Activated CD4-positive, alpha-beta T cell treated with anti-CD3 and anti-CD28 coated beads for 36 hours (primary cell): ENCODE measurements around the gene LETMD1. TPM values are rescaled to one million over a fixed set of nuclear protein-coding genes. Genes with fewer than 3 reads are reported as not detected.
"Not testable (repeated sequence)": the region's sequence is repeated elsewhere in the genome, so short reads cannot be mapped to it uniquely, and the experiment has no call there.

ENCODE experiments used
- ATAC-seq: fragments of 200-7000 bp; cut with Tn5 transposase; one replicate; pipeline ENCODE4 v1.10.0; 2021; ENCODE audit warnings: mild to moderate bottlenecking, moderate library complexity
- CTCF ChIA-PET: fragments of 350-600 bp; sonication (Branson Sonifier 250); formaldehyde crosslinking; loops from one replicate; lab custom pipeline; 2021; ENCODE audit warnings: antibody characterized with exemption; lab: Charles Lee
- POLR2A ChIA-PET: fragments of 350-600 bp; sonication (Branson Sonifier 250); formaldehyde crosslinking; loops from one replicate; lab custom pipeline; 2021; ENCODE audit warnings: antibody characterized with exemption, inconsistent platforms; lab: Charles Lee
- DNase-seq: peaks from one replicate; pipeline ENCODE4 v3.0.0-alpha.2; 2020
- H3K27ac Mint-ChIP-seq: one replicate; pipeline ENCODE4 v1.8.0; 2021; ENCODE audit warnings: mixed read lengths
- H3K27me3 Mint-ChIP-seq: one replicate; pipeline ENCODE4 v1.8.0; 2021; ENCODE audit warnings: mixed read lengths
- H3K36me3 Mint-ChIP-seq: one replicate; pipeline ENCODE4 v1.8.0; 2021; ENCODE audit warnings: low read depth, mixed read lengths
- H3K4me1 Mint-ChIP-seq: one replicate; pipeline ENCODE4 v1.8.0; 2021; ENCODE audit warnings: mixed read lengths
- H3K4me3 Mint-ChIP-seq: one replicate; pipeline ENCODE4 v1.8.0; 2021; ENCODE audit warnings: mild to moderate bottlenecking, moderate library complexity, mixed read lengths
- H3K9me3 Mint-ChIP-seq: one replicate; pipeline ENCODE4 v1.8.0; 2021; ENCODE audit warnings: low read depth, mixed read lengths
- intact Hi-C, 2 experiments: fragments of 100-400 bp; cut with DNase I in 1 of 2; cut with micrococcal nuclease in 1 of 2; formaldehyde crosslinking; loops; one replicate each; pipeline versions ENCODE4 v1.14.2 to v1.15.1; 2022 to 2024; cut with DNase I, micrococcal nuclease
- total RNA-seq, 2 experiments: library from RNA; stranded (reverse); gene quantifications; one replicate each; pipeline ENCODE4 v1.2.3, GENCODE V29; 2021

LETMD1 gene
- total RNA-seq, 2 experiments from 2014 or later, result 69.6 to 79.6 TPM

DNA sequence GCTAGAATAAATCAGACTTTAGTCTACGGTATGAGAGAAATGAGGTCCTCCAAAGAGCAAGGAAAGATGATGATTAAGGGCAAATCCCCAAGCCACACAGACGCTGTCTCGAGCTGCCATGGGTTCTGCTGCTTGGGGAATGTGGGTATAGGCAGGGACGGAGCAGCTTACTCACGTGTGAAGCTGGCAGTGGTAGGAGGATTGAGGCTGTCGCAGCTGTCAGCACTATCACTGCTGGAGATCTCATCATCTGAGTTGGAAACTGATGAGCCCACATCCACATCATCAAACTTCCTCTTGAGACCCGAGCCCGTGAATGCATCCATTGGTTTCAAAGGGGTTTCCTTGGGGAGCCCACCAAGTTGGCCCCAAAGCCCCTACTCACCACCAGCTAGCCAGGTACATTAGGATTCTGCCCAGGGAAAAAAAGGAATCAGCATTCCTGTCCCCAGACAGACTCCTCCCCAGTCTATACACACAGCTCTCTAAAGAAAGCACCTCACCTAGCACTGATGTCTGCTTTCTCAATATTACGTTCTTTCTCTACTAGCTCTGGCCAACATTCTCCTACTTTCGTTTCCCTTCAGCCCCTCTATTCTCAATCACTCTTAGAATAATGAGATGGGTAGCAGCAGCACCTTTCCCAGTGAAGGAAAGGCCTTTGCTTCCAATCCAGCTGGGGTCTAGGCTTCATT is 28.3 kb downstream of the LETMD1 start:
- intact Hi-C loops, result no loop called here
- Mint-ChIP-seq H3K27me3 (no peaks in the 10 kb centered on the region), H3K9me3 (no peaks in the 10 kb centered on the region), H3K4me3 (no peak overlapping the region), H3K36me3 (peaks cover 32% of the 10 kb centered on the region), H3K4me1 (peaks cover 33% of the 10 kb centered on the region), H3K27ac (peak overlapping the region; percentile 82)
- peak; percentile 58 for DNase-seq
- POLR2A ChIA-PET, result interaction anchor here (0.6 to 0.8 kb wide), 3 partner anchors 42 to 770 kb away, joined by 3 to 4 read pairs (median 3); partner anchors contain the start of gene GALNT6
- peak; percentile 90 for ATAC-seq
- CTCF ChIA-PET, result interaction anchor here (0.5 to 1.9 kb wide), 6 partner anchors 13 to 265 kb away, joined by 3 to 8 read pairs (median 4); no protein-coding TSS in a partner anchor

DNA sequence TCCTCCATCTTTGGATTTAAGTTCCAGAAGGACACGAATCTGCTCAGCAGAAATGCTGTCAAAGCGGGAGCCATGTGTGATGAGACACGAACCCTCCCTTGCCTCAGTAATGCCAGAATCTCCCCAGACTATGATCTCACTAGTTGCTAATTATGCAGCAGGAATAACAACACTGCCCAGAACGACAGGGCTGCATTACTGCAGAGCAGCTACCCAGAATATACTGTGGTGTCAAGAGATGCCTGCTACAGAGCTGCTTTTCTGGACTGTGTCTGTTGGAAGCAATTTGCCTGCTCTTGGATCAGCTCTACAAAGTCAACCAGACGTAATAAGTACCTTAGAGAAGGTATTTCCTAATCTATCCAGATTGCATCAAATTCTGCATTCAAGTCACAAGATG is 29.8 kb downstream of the LETMD1 start:
- no peak for ATAC-seq
- intact Hi-C loops, result no loop called here
- peaks cover 48% of the 10 kb centered on the region for H3K4me1 Mint-ChIP-seq
- H3K9me3 Mint-ChIP-seq, result no peaks in the 10 kb centered on the region
- no peak overlapping the region for H3K27ac Mint-ChIP-seq
- DNase-seq, result no peak
- ChIA-PET CTCF (interaction anchor here (1.4 kb wide), 1 partner anchor 15 kb away, joined by 3 read pairs; no protein-coding TSS in a partner anchor), POLR2A (no interaction called here)
- H3K36me3 Mint-ChIP-seq, result peaks cover 22% of the 10 kb centered on the region
- no peak overlapping the region for H3K4me3 Mint-ChIP-seq
- H3K27me3 Mint-ChIP-seq, result no peaks in the 10 kb centered on the region

DNA sequence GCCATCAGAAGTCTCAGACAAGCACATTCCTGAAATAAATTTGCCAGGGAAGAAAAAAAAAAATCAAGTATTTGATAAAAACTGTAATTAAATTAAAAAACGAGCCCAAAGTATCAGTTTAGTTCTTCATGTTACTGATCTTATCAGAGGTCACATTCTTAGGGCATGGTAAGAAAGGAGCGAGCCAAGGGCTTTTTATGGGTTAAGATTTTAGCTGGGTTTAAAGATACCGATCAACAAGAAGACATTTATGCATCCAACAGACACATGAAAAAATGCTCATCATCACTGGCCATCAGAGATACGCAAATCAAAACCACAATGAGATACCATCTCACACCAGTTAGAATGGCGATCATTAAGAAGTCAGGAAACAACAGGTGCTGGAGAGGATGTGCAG is 30.2 kb downstream of the LETMD1 start:
- CTCF ChIA-PET, H3K4me3 Mint-ChIP-seq, DNase-seq, ATAC-seq, H3K27me3 Mint-ChIP-seq, intact Hi-C loops, H3K27ac Mint-ChIP-seq, H3K9me3 Mint-ChIP-seq, POLR2A ChIA-PET: not testable (repeated sequence)
- peaks cover 48% of the 10 kb centered on the region for H3K4me1 Mint-ChIP-seq
- peaks cover 20% of the 10 kb centered on the region for H3K36me3 Mint-ChIP-seq

DNA sequence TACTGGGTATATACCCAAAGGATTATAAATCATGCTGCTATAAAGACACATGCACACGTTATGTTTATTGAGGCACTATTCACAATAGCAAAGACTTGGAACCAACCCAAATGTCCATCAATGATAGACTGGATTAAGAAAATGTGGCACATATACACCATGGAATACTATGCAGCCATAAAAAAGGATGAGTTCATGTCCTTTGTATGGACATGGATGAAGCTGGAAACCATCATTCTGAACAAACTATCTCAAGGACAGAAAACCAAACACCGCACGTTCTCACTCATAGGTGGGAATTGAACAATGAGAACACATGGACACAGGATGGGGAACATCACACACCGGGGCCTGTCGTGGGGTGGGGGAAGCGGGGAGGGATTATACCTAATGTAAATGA is 30.7 kb downstream of the LETMD1 start:
- H3K36me3 Mint-ChIP-seq, result peaks cover 15% of the 10 kb centered on the region
- H3K27ac Mint-ChIP-seq, H3K4me3 Mint-ChIP-seq, DNase-seq, H3K27me3 Mint-ChIP-seq, POLR2A ChIA-PET, intact Hi-C loops, ATAC-seq, H3K9me3 Mint-ChIP-seq: not testable (repeated sequence)
- CTCF ChIA-PET, result interaction anchor here (0.6 to 0.7 kb wide), 2 partner anchors 14 to 266 kb away, joined by 3 read pairs; no protein-coding TSS in a partner anchor
- peaks cover 52% of the 10 kb centered on the region for H3K4me1 Mint-ChIP-seq

DNA sequence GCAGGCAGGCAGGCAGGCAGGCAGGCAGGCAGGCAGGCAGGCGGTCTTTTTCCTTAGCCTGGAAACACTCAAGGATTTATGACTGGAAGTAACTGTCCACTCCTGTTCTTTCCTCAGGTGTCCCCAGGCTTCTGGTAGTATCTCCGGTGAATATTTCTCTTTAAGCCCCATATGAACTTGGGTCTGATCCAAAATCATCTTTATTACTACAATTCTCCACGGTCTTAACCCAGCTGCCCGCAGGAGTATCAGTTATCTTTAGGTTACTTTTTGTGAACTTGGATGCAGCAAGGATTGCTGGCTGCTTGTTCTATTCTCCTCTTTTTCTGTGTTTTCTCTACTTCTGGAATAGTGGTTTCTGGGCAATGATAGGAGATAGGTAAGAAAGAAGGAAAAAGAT is 32.0 kb downstream of the LETMD1 start:
- no peaks in the 10 kb centered on the region for H3K9me3 Mint-ChIP-seq
- ChIA-PET POLR2A (interaction anchor here (0.6 kb wide), 1 partner anchor 11 kb away, joined by 4 read pairs; no protein-coding TSS in a partner anchor), CTCF (interaction anchor here (0.5 to 1.2 kb wide), 3 partner anchors 32 to 247 kb away, joined by 3 read pairs; partner anchors contain the start of gene LETMD1)
- no peak overlapping the region for H3K27ac Mint-ChIP-seq
- intact Hi-C loops, result no loop called here
- DNase-seq (no peak), ATAC-seq (no peak)
- no peaks in the 10 kb centered on the region for H3K27me3 Mint-ChIP-seq
- H3K36me3 Mint-ChIP-seq, result peaks cover 14% of the 10 kb centered on the region
- H3K4me1 Mint-ChIP-seq, result peaks cover 52% of the 10 kb centered on the region
- H3K4me3 Mint-ChIP-seq, result no peak overlapping the region

DNA sequence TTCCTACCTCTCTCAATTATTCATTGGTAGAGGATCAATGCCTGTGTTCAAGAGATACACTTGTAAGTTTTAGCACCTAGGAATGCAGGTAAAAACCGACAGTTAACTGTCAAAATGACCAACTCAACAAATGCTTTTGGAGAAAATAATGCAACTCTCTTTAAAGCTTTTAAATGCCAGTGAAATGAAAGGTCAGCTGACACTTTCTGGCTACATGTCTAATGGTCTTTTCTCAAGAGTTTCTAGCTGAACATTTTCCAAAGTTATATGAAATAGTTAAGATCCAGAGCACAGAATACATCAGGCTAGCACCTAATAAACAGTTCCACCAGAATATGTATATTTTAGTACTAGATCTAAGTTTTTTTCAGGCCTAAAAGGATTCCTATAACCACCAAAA is 33.3 kb downstream of the LETMD1 start:
- POLR2A ChIA-PET, result interaction anchor here (0.6 to 0.7 kb wide), 2 partner anchors 238 to 1838 kb away, joined by 3 to 4 read pairs; no protein-coding TSS in a partner anchor
- intact Hi-C loops, result no loop called here
- ATAC-seq (no peak), DNase-seq (no peak)
- Mint-ChIP-seq H3K27me3 (no peaks in the 10 kb centered on the region), H3K27ac (no peak overlapping the region), H3K4me3 (peak overlapping the region; percentile 95), H3K36me3 (peaks cover 11% of the 10 kb centered on the region), H3K4me1 (peaks cover 45% of the 10 kb centered on the region), H3K9me3 (no peaks in the 10 kb centered on the region)
- CTCF ChIA-PET, result interaction anchor here (0.7 to 1.0 kb wide), 3 partner anchors 35 to 327 kb away, joined by 3 read pairs; partner anchors contain the start of gene GALNT6

DNA sequence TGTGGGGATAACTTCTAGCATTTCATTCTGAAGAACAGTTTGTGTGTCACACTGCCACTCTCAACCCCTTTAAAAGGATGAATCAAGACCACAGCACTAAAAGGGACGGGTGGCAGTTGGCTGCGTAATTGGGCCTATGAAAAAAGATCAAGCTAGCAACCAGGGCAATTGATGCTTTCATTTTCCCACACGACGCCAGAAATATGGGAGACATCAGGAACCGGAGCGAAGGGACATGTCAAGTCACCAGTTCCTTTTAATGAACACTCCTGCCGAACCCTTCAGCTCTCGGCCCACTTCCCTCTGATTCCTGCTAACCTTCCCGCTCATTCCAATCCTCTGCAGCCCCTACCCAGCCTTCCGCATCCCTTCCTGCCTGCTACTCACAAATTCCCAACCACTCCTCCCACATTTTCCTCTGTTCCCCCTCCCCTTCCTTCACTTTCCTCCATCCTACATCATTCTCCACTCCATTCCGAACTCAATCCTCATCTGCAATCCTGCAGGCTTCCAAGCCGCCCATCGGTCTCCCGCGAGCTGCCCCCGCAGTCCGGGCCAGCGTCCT is 34.5 kb downstream of the LETMD1 start:
- DNase-seq, result peak; percentile 51
- ChIA-PET CTCF (interaction anchor here (0.7 to 1.4 kb wide), 4 partner anchors 11 to 269 kb away, joined by 3 to 4 read pairs (median 3); no protein-coding TSS in a partner anchor), POLR2A (interaction anchor here (0.6 to 2.4 kb wide), 5 partner anchors 9 to 606 kb away, joined by 3 to 7 read pairs (median 4); partner anchors contain the start of genes DAZAP2 and SLC11A2)
- H3K27me3 Mint-ChIP-seq, result no peaks in the 10 kb centered on the region
- H3K4me3 Mint-ChIP-seq, result peak overlapping the region; percentile 95
- no peaks in the 10 kb centered on the region for H3K9me3 Mint-ChIP-seq
- H3K27ac Mint-ChIP-seq, result peak overlapping the region; percentile 86
- H3K36me3 Mint-ChIP-seq, result peaks cover 15% of the 10 kb centered on the region
- peak; percentile 24 for ATAC-seq
- peaks cover 47% of the 10 kb centered on the region for H3K4me1 Mint-ChIP-seq
- intact Hi-C loops, result loop anchor here (1.0 to 2.0 kb wide), 10 partner anchors 34 to 682 kb away; partner anchors contain the start of genes DAZAP2 (in 2 of the 2), LETMD1 (in 2 of the 2), SLC11A2 (in 2 of the 2) and TFCP2 (in 2 of the 2)

DNA sequence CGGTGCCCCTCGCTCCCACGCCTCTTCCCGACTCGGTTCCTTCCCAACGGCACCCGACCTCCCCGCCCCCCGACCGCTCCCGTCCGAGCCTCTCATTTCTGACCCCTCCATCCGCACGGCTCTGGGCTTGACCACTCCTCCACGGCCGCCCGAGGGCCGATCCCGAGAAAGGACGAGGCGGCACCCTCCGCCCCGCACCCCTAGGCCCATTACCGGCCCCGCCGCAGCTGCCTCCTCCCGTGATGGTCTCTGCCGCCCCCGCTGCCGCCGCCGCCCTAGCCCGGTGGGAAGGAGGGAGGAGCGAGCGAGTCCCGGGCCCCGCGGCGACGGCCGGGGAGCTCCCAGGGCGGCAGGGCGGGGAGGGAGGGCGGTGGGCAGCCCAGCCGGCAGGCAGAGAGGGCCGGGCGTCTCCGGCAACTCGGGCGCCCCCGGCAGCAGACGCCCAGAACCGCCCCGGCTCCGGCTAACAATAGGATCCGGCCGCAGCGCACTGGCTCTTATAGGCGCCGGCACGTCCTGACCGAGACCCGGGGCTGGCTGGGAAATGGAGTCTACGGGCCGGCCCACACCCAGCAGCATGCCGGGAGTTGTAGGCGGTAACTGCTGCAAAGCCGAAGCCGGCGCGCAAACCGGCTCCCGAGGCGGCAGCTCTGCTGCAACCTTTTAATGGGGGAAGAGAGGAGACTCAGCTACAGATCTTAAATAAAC is 35.2 kb downstream of the LETMD1 start, which contains the start of gene CSRNP2:
CSRNP2 (minus strand) TSS at position 471 of the 708 bp plus-strand sequence. CDS start 7,035 bp downstream, outside the sequence.
- CTCF ChIA-PET, result interaction anchor here (0.6 to 1.4 kb wide), 7 partner anchors 11 to 1760 kb away, joined by 3 to 7 read pairs (median 3); partner anchors contain the start of genes POU6F1 and TROAP
- H3K27me3 Mint-ChIP-seq, result no peaks in the 10 kb centered on the region
- ATAC-seq, result peak; percentile 99

DNA sequence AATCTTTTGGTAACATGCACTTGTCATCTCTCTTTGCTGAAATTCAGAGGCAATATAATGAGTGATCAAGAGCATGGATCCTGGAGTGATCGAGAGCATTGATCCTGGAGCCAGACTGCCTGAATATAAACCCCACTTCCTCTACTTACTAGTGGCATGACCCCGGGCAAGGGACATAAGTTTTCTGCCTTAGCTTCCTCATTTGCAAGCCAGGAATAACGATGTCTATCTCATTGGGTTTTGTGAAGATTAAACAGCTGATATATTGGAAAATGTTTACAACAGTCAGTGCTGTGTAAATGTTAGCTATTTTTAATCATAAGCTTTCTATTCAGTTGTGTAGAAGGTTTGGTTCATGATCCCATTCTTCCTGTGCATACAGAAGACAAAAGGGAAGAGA is 37.6 kb downstream of the LETMD1 start:
- ATAC-seq (no peak), DNase-seq (no peak)
- intact Hi-C loops, result no loop called here
- POLR2A ChIA-PET, result interaction anchor here (0.6 kb wide), 1 partner anchor 49 kb away, joined by 3 read pairs; no protein-coding TSS in a partner anchor
- Mint-ChIP-seq H3K27ac (no peak overlapping the region), H3K36me3 (peaks cover 6% of the 10 kb centered on the region), H3K27me3 (no peaks in the 10 kb centered on the region), H3K9me3 (no peaks in the 10 kb centered on the region), H3K4me1 (peaks cover 40% of the 10 kb centered on the region), H3K4me3 (no peak overlapping the region)
- CTCF ChIA-PET, result no interaction called here

More for the DNA sequence above, 35.2 kb downstream of the LETMD1 start, which contains the start of gene CSRNP2:
- intact Hi-C loops, result loop anchor here (1.0 to 2.0 kb wide), 10 partner anchors 35 to 683 kb away; partner anchors contain the start of genes DAZAP2 (in 2 of the 2), LETMD1 (in 2 of the 2), SLC11A2 (in 2 of the 2) and TFCP2 (in 2 of the 2)
- peak within 1 kb of the TSS; percentile 86 for H3K27ac Mint-ChIP-seq
- H3K36me3 Mint-ChIP-seq, result peaks cover 15% of the 10 kb centered on the region
- H3K4me3 Mint-ChIP-seq, result peak within 1 kb of the TSS; percentile 95
- POLR2A ChIA-PET, result interaction anchor here (0.6 to 2.4 kb wide), 10 partner anchors 9 to 937 kb away, joined by 3 to 7 read pairs (median 4); partner anchors contain the start of genes DAZAP2 and SLC11A2
- no peaks in the 10 kb centered on the region for H3K9me3 Mint-ChIP-seq
- peaks cover 46% of the 10 kb centered on the region for H3K4me1 Mint-ChIP-seq
- peak; percentile 97 for DNase-seq

DNA sequence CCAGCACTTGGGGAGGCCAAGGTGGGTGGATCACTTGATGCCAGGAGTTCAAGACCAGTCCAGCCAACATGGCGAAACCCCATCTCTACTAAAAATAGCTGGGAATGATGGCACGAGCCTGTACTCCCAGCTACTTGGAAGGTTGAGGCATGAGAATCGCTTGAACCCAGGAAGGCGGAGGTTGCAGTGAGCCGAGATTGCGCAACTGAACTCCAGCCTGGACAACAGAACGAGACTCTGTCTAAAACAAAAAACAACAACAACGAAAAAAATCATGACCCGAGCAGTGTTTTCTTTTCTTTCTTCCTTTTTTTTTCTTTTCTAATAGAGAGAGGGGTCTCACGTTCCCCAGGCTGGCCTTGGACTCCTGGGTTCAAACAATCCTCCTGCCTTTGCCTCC is 38.8 kb downstream of the LETMD1 start:
- POLR2A ChIA-PET, result no interaction called here
- peaks cover 33% of the 10 kb centered on the region for H3K4me1 Mint-ChIP-seq
- H3K36me3 Mint-ChIP-seq, result peaks cover 6% of the 10 kb centered on the region
- intact Hi-C loops, result no loop called here
- H3K9me3 Mint-ChIP-seq, result no peaks in the 10 kb centered on the region
- CTCF ChIA-PET, result no interaction called here
- no peak for ATAC-seq
- DNase-seq, result no peak
- no peak overlapping the region for H3K27ac Mint-ChIP-seq
- no peaks in the 10 kb centered on the region for H3K27me3 Mint-ChIP-seq
- H3K4me3 Mint-ChIP-seq, result no peak overlapping the region
